ENCODE results near the gene PRKAR1B. TPM values are rescaled to one million over a fixed set of nuclear protein-coding genes. Genes with fewer than 3 reads are reported as not detected.

Gene PRKAR1B
- total RNA-seq, 2 experiments from 2014 or later, result 15.5 to 15.8 TPM

- intact Hi-C loops (cut with micrococcal nuclease), result no loop called here
- Mint-ChIP-seq H3K4me3 (no peak overlapping the region), H3K27ac (no peak overlapping the region), H3K27me3 (ENCODE audit: low read depth) (no peaks in the 10 kb centered on the region), H3K9me3 (no peaks in the 10 kb centered on the region), H3K36me3 (ENCODE audit: low read depth) (no peaks in the 10 kb centered on the region), H3K4me1 (ENCODE audit: low read depth) (peaks cover 3% of the 10 kb centered on the region)
- DNase-seq, result no peak
- CTCF ChIA-PET, result interaction anchor here (0.6 kb wide), 1 partner anchor 81 kb away, joined by 3 read pairs; no protein-coding TSS in a partner anchor
Measured at GRCh38 chr7:564176-564865, 162.8 kb downstream of the PRKAR1B start.

DNA sequence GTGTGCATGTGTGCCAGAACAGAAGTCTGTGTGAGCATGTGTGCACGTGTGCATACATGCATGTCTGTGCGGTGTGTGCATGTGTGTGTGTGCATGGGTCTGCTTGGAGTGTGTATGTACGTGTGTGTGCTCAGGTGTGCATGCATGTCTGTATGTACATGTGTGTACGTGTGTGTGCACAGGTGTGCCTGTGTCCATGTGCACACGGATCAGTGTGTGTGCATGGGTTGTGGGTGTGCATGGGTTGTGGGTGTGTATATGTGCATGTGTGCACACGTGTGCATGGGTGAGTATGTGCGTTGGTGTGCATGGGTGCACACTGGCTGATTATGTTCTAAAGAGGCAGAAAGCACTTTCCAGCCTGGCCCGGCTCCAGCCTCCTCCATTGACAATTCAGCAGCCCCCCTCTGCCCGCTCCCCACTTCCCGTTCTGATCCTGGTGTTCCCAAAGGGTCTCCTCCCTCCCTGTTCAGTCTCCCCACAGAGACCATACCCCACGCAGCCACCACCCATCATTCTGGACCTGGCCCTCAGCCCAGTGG lies 163.4 kb downstream of the PRKAR1B start:
- Mint-ChIP-seq H3K4me3 (no peak overlapping the region), H3K27me3 (ENCODE audit: low read depth) (no peaks in the 10 kb centered on the region), H3K27ac (no peak overlapping the region), H3K9me3 (no peaks in the 10 kb centered on the region), H3K4me1 (ENCODE audit: low read depth) (peaks cover 3% of the 10 kb centered on the region), H3K36me3 (ENCODE audit: low read depth) (no peaks in the 10 kb centered on the region)
- intact Hi-C loops (cut with micrococcal nuclease), result no loop called here
- no peak for DNase-seq
- CTCF ChIA-PET, result no interaction called here

- intact Hi-C loops (cut with micrococcal nuclease), result no loop called here
Measured at GRCh38 chr7:562789-563628, 164.1 kb downstream of the PRKAR1B start.

DNA sequence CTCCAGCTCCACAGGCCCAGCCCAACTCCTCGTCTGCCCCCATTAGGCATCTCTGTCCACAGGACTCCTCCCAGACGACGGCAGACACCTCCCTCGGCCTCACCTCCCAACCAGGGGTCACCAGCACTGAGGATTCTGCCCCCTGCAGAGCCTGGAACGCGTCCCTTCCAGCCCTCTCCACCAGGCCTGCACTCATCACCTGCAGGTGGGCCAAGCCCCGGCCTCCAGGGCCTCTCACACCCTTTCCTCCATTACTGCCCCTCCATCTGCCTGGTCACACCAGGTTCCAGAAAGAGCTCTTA lies 164.8 kb downstream of the PRKAR1B start:
- no peak for DNase-seq
- Mint-ChIP-seq H3K9me3 (no peaks in the 10 kb centered on the region), H3K27me3 (ENCODE audit: low read depth) (no peaks in the 10 kb centered on the region), H3K27ac (no peak overlapping the region), H3K36me3 (ENCODE audit: low read depth) (peaks cover 3% of the 10 kb centered on the region), H3K4me3 (no peak overlapping the region), H3K4me1 (ENCODE audit: low read depth) (peaks cover 3% of the 10 kb centered on the region)
- intact Hi-C loops (cut with micrococcal nuclease), result no loop called here
- CTCF ChIA-PET, result no interaction called here

More at GRCh38 chr7:562789-563628, 164.1 kb downstream of the PRKAR1B start:
- no peaks in the 10 kb centered on the region for H3K36me3 Mint-ChIP-seq (ENCODE audit: low read depth)
- H3K9me3 Mint-ChIP-seq, result no peaks in the 10 kb centered on the region
- no peak for DNase-seq
- H3K27ac Mint-ChIP-seq, result no peak overlapping the region
- no peak overlapping the region for H3K4me3 Mint-ChIP-seq
- CTCF ChIA-PET, result no interaction called here
- H3K27me3 Mint-ChIP-seq (ENCODE audit: low read depth), result no peaks in the 10 kb centered on the region
- peaks cover 3% of the 10 kb centered on the region for H3K4me1 Mint-ChIP-seq (ENCODE audit: low read depth)

GRCh38 chr7:561631-562373 lies 165.3 kb downstream of the PRKAR1B start:
- Mint-ChIP-seq H3K4me1 (ENCODE audit: low read depth) (peaks cover 3% of the 10 kb centered on the region), H3K27me3 (ENCODE audit: low read depth) (no peaks in the 10 kb centered on the region), H3K9me3 (no peaks in the 10 kb centered on the region), H3K4me3 (no peak overlapping the region), H3K36me3 (ENCODE audit: low read depth) (peaks cover 3% of the 10 kb centered on the region), H3K27ac (no peak overlapping the region)
- intact Hi-C loops (cut with micrococcal nuclease), result no loop called here
- CTCF ChIA-PET, result no interaction called here
- no peak for DNase-seq

- no peak overlapping the region for H3K27ac Mint-ChIP-seq
Measured at GRCh38 chr7:560966-561630, 166.0 kb downstream of the PRKAR1B start.

DNA sequence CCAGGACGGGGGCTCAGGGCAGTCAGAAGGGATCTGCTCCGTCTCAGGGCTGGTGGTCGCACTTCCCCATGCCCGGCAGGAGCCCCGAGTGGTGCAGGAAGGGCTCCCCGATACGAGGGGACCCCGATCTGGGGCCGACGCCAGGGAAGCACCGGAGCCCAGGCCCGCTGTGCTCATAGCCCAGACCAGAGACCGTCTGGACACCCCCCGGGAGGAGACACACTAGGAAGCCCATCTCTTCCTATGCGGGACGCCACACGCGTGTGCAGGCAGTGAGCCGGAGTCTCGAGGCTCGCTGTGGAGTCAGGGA lies 167.7 kb downstream of the PRKAR1B start:
- Mint-ChIP-seq H3K9me3 (no peaks in the 10 kb centered on the region), H3K27me3 (ENCODE audit: low read depth) (no peaks in the 10 kb centered on the region)
- CTCF ChIA-PET, result no interaction called here

More at GRCh38 chr7:560966-561630, 166.0 kb downstream of the PRKAR1B start:
- CTCF ChIA-PET, result no interaction called here
- H3K9me3 Mint-ChIP-seq, result no peaks in the 10 kb centered on the region
- no peak for DNase-seq
- no peaks in the 10 kb centered on the region for H3K27me3 Mint-ChIP-seq (ENCODE audit: low read depth)
- no peak overlapping the region for H3K4me3 Mint-ChIP-seq
- intact Hi-C loops (cut with micrococcal nuclease), result no loop called here
- H3K4me1 Mint-ChIP-seq (ENCODE audit: low read depth), result peaks cover 3% of the 10 kb centered on the region
- peaks cover 3% of the 10 kb centered on the region for H3K36me3 Mint-ChIP-seq (ENCODE audit: low read depth)

DNA sequence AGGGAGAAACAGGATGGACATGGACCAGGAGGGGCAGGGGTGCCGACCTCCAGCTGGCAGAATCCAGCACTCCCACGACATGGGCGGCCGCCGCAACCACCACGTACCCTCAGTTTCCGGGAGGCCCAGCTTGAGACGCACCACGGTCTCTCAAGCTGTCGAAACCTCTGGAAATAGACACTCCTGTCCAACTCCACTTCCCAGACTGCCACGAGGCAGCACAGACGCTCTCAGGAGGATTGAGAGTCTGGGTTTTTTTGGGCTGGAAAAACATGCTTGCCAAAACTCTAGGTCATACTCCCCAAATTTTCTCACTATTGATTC lies 169.6 kb downstream of the PRKAR1B start:
- no peak for DNase-seq
- Mint-ChIP-seq H3K4me3 (no peak overlapping the region), H3K9me3 (no peaks in the 10 kb centered on the region), H3K27me3 (ENCODE audit: low read depth) (no peaks in the 10 kb centered on the region), H3K36me3 (ENCODE audit: low read depth) (peaks cover 6% of the 10 kb centered on the region), H3K27ac (no peak overlapping the region), H3K4me1 (ENCODE audit: low read depth) (peaks cover 3% of the 10 kb centered on the region)
- intact Hi-C loops (cut with micrococcal nuclease), result no loop called here
- CTCF ChIA-PET, result no interaction called here

More for the DNA sequence above, 167.7 kb downstream of the PRKAR1B start:
- intact Hi-C loops (cut with micrococcal nuclease), result no loop called here
- H3K27ac Mint-ChIP-seq, result no peak overlapping the region
- DNase-seq, result no peak
- no peak overlapping the region for H3K4me3 Mint-ChIP-seq
- H3K4me1 Mint-ChIP-seq (ENCODE audit: low read depth), result peaks cover 3% of the 10 kb centered on the region
- H3K36me3 Mint-ChIP-seq (ENCODE audit: low read depth), result peaks cover 6% of the 10 kb centered on the region

DNA sequence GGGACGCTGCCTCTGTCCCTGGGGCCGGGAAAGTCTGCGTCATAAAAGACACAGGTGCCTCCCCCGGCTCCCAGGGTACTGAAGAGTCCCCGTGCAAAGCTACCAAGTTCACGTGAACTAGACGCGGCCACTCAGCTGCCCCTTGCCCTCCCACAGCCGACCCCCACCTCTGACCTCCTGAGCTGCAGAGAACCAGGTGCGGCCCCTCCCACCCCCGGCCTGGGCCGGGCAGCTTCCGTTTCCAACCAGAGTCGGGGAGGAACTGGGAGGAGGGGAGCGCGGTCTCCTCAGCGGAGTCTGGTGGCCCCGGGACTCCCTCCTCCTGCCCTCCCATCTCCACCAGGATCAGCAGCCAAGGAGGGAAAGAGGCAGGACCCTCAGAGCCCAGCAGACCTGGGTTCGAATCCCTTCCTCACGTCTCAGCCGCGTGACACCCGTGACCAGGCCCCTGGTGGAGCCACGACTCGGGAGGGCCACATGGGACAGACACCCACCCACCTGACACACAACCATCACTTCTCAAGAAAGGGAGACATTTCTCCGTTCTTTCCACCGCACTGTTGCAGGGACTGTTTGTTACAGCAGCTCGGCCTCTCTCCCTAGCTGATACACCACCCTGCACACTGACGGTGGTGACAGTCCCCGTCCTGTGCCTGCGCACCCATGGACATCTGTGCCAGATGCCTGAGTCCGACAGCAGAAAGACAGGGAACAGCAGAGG lies 170.1 kb downstream of the PRKAR1B start:
- Mint-ChIP-seq H3K27me3 (ENCODE audit: low read depth) (no peaks in the 10 kb centered on the region), H3K4me3 (no peak overlapping the region), H3K9me3 (no peaks in the 10 kb centered on the region), H3K36me3 (ENCODE audit: low read depth) (peaks cover 6% of the 10 kb centered on the region), H3K27ac (no peak overlapping the region), H3K4me1 (ENCODE audit: low read depth) (peaks cover 3% of the 10 kb centered on the region)
- CTCF ChIA-PET, result interaction anchor here (0.6 kb wide), 1 partner anchor 69 kb away, joined by 5 read pairs; no protein-coding TSS in a partner anchor
- no peak for DNase-seq
- intact Hi-C loops (cut with micrococcal nuclease), result no loop called here

- CTCF ChIA-PET, result interaction anchor here (0.6 kb wide), 1 partner anchor 70 kb away, joined by 5 read pairs; no protein-coding TSS in a partner anchor
- H3K4me3 Mint-ChIP-seq, result no peak overlapping the region
- H3K9me3 Mint-ChIP-seq, result no peaks in the 10 kb centered on the region
- H3K27ac Mint-ChIP-seq, result no peak overlapping the region
- peaks cover 3% of the 10 kb centered on the region for H3K4me1 Mint-ChIP-seq (ENCODE audit: low read depth)
- H3K27me3 Mint-ChIP-seq (ENCODE audit: low read depth), result no peaks in the 10 kb centered on the region
- peaks cover 6% of the 10 kb centered on the region for H3K36me3 Mint-ChIP-seq (ENCODE audit: low read depth)
- intact Hi-C loops (cut with micrococcal nuclease), result no loop called here
- no peak for DNase-seq
Measured at GRCh38 chr7:556291-556826, 170.7 kb downstream of the PRKAR1B start.

DNA sequence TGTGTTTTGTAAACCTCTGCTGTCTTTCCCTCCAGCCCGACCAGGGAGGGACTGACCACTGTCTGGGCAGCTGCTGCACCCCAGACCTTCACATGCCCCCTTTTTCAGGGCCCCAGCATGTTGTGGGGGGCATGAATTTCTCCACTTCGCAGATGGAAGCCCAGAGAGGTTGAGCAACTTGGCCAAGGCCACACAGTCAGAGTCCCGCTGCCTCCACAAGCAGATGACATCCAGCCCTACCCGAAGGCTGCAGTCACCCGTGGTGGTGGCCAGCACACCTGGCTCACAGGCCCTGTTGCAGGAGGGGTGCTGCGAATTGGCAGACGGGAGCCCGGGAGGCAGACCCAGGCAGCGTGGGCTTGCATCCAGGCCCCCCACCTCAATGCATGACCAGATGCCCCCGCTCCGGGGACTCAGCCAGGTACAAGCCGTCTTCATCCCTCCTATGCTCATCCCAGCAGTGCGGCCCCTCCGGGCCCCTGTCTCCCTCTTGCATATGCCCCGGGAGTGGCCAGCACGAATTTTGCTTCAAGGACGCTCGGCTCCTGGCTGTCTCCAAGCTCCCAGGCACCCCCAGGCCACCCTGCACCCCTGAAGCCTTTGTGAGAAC lies 171.4 kb downstream of the PRKAR1B start:
- H3K27me3 Mint-ChIP-seq (ENCODE audit: low read depth), result no peaks in the 10 kb centered on the region
- H3K27ac Mint-ChIP-seq, result no peak overlapping the region

More for the DNA sequence above, 171.4 kb downstream of the PRKAR1B start:
- intact Hi-C loops (cut with micrococcal nuclease), result no loop called here
- no peak for DNase-seq
- Mint-ChIP-seq H3K36me3 (ENCODE audit: low read depth) (peaks cover 6% of the 10 kb centered on the region), H3K4me1 (ENCODE audit: low read depth) (no peaks in the 10 kb centered on the region), H3K4me3 (no peak overlapping the region), H3K9me3 (no peaks in the 10 kb centered on the region)
- CTCF ChIA-PET, result no interaction called here

All from activated naive CD4-positive, alpha-beta T cell treated with anti-CD3 and anti-CD28 coated beads for 36 hours (primary cell).